Endothelial cell of umbilical vein (primary cell): ENCODE data around the gene NRDE2. TPM values are rescaled to one million over a fixed set of nuclear protein-coding genes. Genes with fewer than 3 reads are reported as not detected.

Experiments
- BruUV-seq: library from RNA; stranded (reverse); fragments of 400-500 nt; replicated peaks from 2 replicates; lab custom pipeline; 2021; lab: Mats Ljungman, UMichigan
- CTCF ChIA-PET: fragments of 300-600, 350-600 bp; sonication (Branson Sonifier 250); formaldehyde crosslinking; loops from one replicate; lab custom pipeline; 2021; ENCODE audit warnings: antibody characterized with exemption, inconsistent platforms; lab: Charles Lee
- POLR2A ChIA-PET: fragments of 300-600, 350-600 bp; sonication (Branson Sonifier 250); formaldehyde crosslinking; loops from one replicate; lab custom pipeline; 2021; ENCODE audit warnings: antibody characterized with exemption, inconsistent platforms; lab: Charles Lee
- DNase-seq: peaks from one replicate; pipeline ENCODE4 v3.0.0-alpha.2; 2011; ENCODE audit warnings: low read depth, low spot score
- FAIRE-seq: peaks from 2 replicates; lab custom pipeline; 2011; peaks lifted over from hg19 to GRCh38; lab: Jason Lieb, UNC
- H2AFZ ChIP-seq: 2 replicates; pipeline ENCODE4 v1.6.0; 2012; ENCODE audit warnings: low read depth, low read length, control low read depth, inconsistent platforms
- H3K27ac ChIP-seq: 2 replicates; pipeline ENCODE4 v1.5.1; 2011; ENCODE audit warnings: low read depth, mild to moderate bottlenecking, control low read depth, low read length, moderate library complexity; ENCODE audit not compliant: insufficient read depth
- H3K27me3 ChIP-seq, 2 experiments: 2 replicates each; pipeline versions ENCODE4 v1.6.0 to v1.6.1; 2011; ENCODE audit warnings: low read length in 2 of 2, mixed read lengths in 1 of 2; ENCODE audit not compliant: control insufficient read depth in 2 of 2, insufficient read depth in 2 of 2
- H3K36me3 ChIP-seq, 2 experiments: 2 replicates in 1 of 2; 3 replicates in 1 of 2; pipeline ENCODE4 v1.5.1; 2011; ENCODE audit warnings: low read length in 2 of 2, mild to moderate bottlenecking in 1 of 2, moderate library complexity in 1 of 2; ENCODE audit not compliant: control insufficient read depth in 2 of 2, insufficient read depth in 2 of 2; ENCODE audit errors: extremely low read depth in 1 of 2
- H3K4me1 ChIP-seq: 3 replicates; pipeline ENCODE4 v1.5.1; 2011; ENCODE audit warnings: mild to moderate bottlenecking, low read length; ENCODE audit not compliant: control insufficient read depth, insufficient read depth; ENCODE audit errors: extremely low read depth
- H3K4me2 ChIP-seq: 2 replicates; pipeline ENCODE4 v1.6.1; 2011; ENCODE audit warnings: low read length, control low read depth, mixed read lengths; ENCODE audit not compliant: insufficient read depth
- H3K4me3 ChIP-seq, 3 experiments: fragments of 200-600 bp in 1 of 3; sonication (generic), shearing (Covaris generic) in 1 of 3; replicated peaks in 1 of 3; 2 replicates each; pipeline ENCODE4 v1.5.1; 2011 to 2016; ENCODE audit warnings: control low read depth in 3 of 3, low read length in 3 of 3, mild to moderate bottlenecking in 2 of 3, inconsistent platforms in 1 of 3, low read depth in 1 of 3, moderate library complexity in 1 of 3; ENCODE audit not compliant: insufficient read depth in 1 of 3
- H3K79me2 ChIP-seq: 2 replicates; pipeline ENCODE4 v1.6.0; 2012; ENCODE audit warnings: low read length, inconsistent platforms; ENCODE audit not compliant: control insufficient read depth, insufficient read depth
- H3K9ac ChIP-seq: replicated peaks from 2 replicates; pipeline ENCODE3; 2011; ENCODE audit warnings: low read length, control low read depth; ENCODE audit not compliant: insufficient read depth; ENCODE audit errors: extremely low read depth
- H3K9me1 ChIP-seq: replicated peaks from 3 replicates; pipeline ENCODE4 v1.6.0; 2011; ENCODE audit warnings: mild to moderate bottlenecking, low read length; ENCODE audit not compliant: control insufficient read depth, insufficient read depth; ENCODE audit errors: extremely low read depth
- H3K9me3 ChIP-seq: replicated peaks from 2 replicates; pipeline ENCODE4 v1.5.1; 2012; ENCODE audit warnings: low read length, inconsistent platforms; ENCODE audit not compliant: control insufficient read depth, insufficient read depth
- H4K20me1 ChIP-seq: replicated peaks from 2 replicates; pipeline ENCODE3; 2011; ENCODE audit warnings: mild to moderate bottlenecking, low read length; ENCODE audit not compliant: control insufficient read depth, insufficient read depth; ENCODE audit errors: extremely low read depth
- CTCF ChIP-seq, 2 donors: IDR thresholded peaks; 1 replicate in 1 of 2; 2 replicates in 1 of 2; pipeline ENCODE4 v1.5.1; 2011; ENCODE audit warnings: low read length in 2 of 2, mild to moderate bottlenecking in 2 of 2, moderate library complexity in 2 of 2, control low read depth in 1 of 2, inconsistent platforms in 1 of 2, low read depth in 1 of 2; ENCODE audit not compliant: insufficient read depth in 1 of 2; ENCODE audit errors: extremely low read depth in 1 of 2
- EZH2 ChIP-seq: IDR thresholded peaks from 2 replicates; pipeline ENCODE4 v1.6.1; 2012; ENCODE audit warnings: borderline replicate concordance, low read depth, mild to moderate bottlenecking, moderate library complexity, low read length, inconsistent platforms; ENCODE audit not compliant: severe bottlenecking
- FOS ChIP-seq: IDR thresholded peaks from 2 replicates; pipeline ENCODE4 v1.6.1; 2011; ENCODE audit warnings: mild to moderate bottlenecking, low read length, moderate library complexity, borderline replicate concordance; ENCODE audit not compliant: insufficient read depth
- GATA2 ChIP-seq: IDR thresholded peaks from 2 replicates; pipeline ENCODE4 v1.7.0; 2011; ENCODE audit warnings: low read depth, mild to moderate bottlenecking, moderate library complexity, mixed read lengths, low read length; ENCODE audit not compliant: insufficient read length, insufficient read depth
- JUN ChIP-seq: IDR thresholded peaks from 2 replicates; pipeline ENCODE4 v1.6.1; 2011; ENCODE audit warnings: borderline replicate concordance, low read depth; ENCODE audit not compliant: insufficient read length, insufficient read depth
- MAX ChIP-seq: IDR thresholded peaks from 2 replicates; pipeline ENCODE4 v1.6.1; 2011; ENCODE audit not compliant: insufficient read depth, insufficient read length
- MYC ChIP-seq: IDR thresholded peaks from one replicate; pipeline ENCODE4 v1.6.1; 2011; ENCODE audit warnings: mild to moderate bottlenecking, low read depth, low read length
- POLR2A ChIP-seq: IDR thresholded peaks from 2 replicates; pipeline ENCODE4 v1.6.1; 2012; ENCODE audit warnings: low read depth, mild to moderate bottlenecking, control low read depth, low read length
- POLR2AphosphoS5 ChIP-seq: IDR thresholded peaks from 2 replicates; pipeline ENCODE4 v1.6.1; 2012; ENCODE audit warnings: low read depth, mild to moderate bottlenecking, control low read depth, low read length, moderate library complexity; ENCODE audit not compliant: insufficient read depth
- dilution Hi-C: fragments of 300-500 bp; cut with MboI; formaldehyde crosslinking; loops from one replicate; pipeline ENCODE4 v1.15.0; 2019; ENCODE audit warnings: low sequenced_read_pairs; ENCODE audit not compliant: extremely low pct_ligation_motif_present
- intact Hi-C: fragments of 100-400 bp; cut with micrococcal nuclease; formaldehyde crosslinking; loops from one replicate; pipeline ENCODE4 v1.10.0; 2022
- polyA plus RNA-seq, 4 experiments: library from polyadenylated mRNA; depleted of rRNA in 3 of 4; stranded (reverse) in 3 of 4; unstranded in 1 of 4; fragments of >200 nt; gene quantifications; 2 replicates each; pipeline versions ENCODE4 v1.2.1 to v1.2.3, GENCODE V29; 2011 to 2012; ENCODE audit warnings: missing spikeins in 1 of 4
- total RNA-seq: library from RNA; stranded (reverse); gene quantifications from 2 replicates; pipeline ENCODE4 v1.2.3, GENCODE V29; 2021

The NRDE2 gene
- total and polyA plus RNA-seq, 2 donors (not counting 3 experiments of a cell fraction or from before 2014, with no cell fraction given): 8.5 to 22.1 TPM

- no peak overlapping the region for H3K4me3 ChIP-seq
- no TSS peak for BruUV-seq
- no peaks in the 10 kb centered on the region for H3K27me3 ChIP-seq
- H4K20me1 ChIP-seq: no peaks in the 10 kb centered on the region
- no peaks in the 10 kb centered on the region for H3K4me1 ChIP-seq
- dilution Hi-C loops: no loop called here
- peak; percentile 56 for FAIRE-seq
- H3K27ac ChIP-seq: no peak overlapping the region
- H3K9me3 ChIP-seq: no peaks in the 10 kb centered on the region
- POLR2A ChIA-PET: interaction anchor here (0.5 kb wide), 1 partner anchor 864 kb away, joined by 15 read pairs; no protein-coding TSS in a partner anchor
- peak; percentile 25 for DNase-seq
- H3K79me2 ChIP-seq: no peaks in the 10 kb centered on the region
- CTCF ChIA-PET: interaction anchor here (0.7 to 2.7 kb wide), 6 partner anchors 11 to 389 kb away, joined by 3 to 15 read pairs (median 4); no protein-coding TSS in a partner anchor
- no peak overlapping the region for H2AFZ ChIP-seq
- no peaks in the 10 kb centered on the region for H3K9me1 ChIP-seq
- H3K4me2 ChIP-seq: no peak overlapping the region
- H3K36me3 ChIP-seq: no peaks in the 10 kb centered on the region
- intact Hi-C loops: no loop called here
- no peak overlapping the region for H3K9ac ChIP-seq
- no peak for TF ChIP-seq JUN
- TF ChIP-seq GATA2: no peak
- no peak for TF ChIP-seq FOS
- TF ChIP-seq MYC: no peak
- no peak for TF ChIP-seq CTCF (IDR thresholded peaks at IDR 0.05; ENCODE audit: extremely low read depth in 1 of 2, insufficient read depth in 1 of 2, low read depth in 1 of 2, low read length in 2 of 2)
- no peak for TF ChIP-seq MAX
- TF ChIP-seq EZH2: no peak
- TF ChIP-seq POLR2A: no peak
- TF ChIP-seq POLR2AphosphoS5: no peak
These were observed 37.4 kb upstream of the NRDE2 start for GRCh38 chr14:90368946-90369721.
